ENCODE measurements around the gene B4GALNT3.

DNA sequence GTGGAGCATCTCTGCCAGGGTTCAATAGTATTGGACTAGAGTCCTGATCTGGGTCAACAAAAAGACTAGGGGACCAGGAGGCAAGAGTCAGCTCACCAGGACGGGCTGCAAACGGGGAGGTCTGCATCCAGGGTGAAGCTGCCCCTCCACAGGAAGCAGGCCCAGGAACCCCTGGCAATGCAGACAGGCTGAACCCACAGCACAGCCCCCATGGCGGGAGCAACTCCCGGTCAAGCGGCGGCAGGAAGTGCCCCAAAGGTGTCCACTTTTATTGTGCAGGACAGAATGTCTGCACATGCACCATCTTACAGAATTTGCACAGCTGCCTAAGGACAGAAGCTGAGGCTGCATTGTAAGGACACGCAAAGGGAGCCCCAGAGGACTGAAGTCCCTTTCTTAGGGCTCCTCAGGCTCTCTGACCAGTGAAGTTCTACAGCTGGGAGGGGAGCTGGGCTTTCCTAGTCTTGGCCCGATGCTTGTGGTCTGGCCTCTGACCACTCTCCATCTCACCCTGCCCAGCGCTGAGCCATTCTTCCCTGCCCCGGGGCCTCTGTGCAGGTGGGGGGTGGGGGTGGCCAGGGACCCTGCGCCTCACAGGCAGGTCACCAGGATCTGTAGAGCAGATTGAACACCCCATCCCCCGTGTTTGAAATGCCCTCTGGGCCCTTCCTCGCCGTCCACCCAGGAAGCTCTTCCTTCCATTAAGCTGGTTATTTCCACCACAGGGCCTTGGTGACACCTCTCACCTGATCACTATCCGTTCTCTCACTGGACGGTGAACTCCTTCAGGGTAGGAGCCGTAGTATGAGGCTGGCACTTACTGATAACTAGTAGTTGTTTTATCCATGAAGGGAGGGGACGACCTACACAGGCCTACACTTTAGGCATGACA lies 127.6 kb downstream of the B4GALNT3 start:
- TF ChIP-seq, protein P1, sequence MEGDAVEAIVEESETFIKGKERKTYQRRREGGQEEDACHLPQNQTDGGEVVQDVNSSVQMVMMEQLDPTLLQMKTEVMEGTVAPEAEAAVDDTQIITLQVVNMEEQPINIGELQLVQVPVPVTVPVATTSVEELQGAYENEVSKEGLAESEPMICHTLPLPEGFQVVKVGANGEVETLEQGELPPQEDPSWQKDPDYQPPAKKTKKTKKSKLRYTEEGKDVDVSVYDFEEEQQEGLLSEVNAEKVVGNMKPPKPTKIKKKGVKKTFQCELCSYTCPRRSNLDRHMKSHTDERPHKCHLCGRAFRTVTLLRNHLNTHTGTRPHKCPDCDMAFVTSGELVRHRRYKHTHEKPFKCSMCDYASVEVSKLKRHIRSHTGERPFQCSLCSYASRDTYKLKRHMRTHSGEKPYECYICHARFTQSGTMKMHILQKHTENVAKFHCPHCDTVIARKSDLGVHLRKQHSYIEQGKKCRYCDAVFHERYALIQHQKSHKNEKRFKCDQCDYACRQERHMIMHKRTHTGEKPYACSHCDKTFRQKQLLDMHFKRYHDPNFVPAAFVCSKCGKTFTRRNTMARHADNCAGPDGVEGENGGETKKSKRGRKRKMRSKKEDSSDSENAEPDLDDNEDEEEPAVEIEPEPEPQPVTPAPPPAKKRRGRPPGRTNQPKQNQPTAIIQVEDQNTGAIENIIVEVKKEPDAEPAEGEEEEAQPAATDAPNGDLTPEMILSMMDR (conservative IDR thresholded peaks at IDR 0.05 in 1 of 2, IDR thresholded peaks at IDR 0.05 in 1 of 2; ENCODE audit: low read depth in 1 of 2, low read length in 2 of 2), result no peak
- TF ChIP-seq EZH2 (IDR thresholded peaks at IDR 0.05; ENCODE audit: low read length, missing control alignments), result no peak

All from fibroblast of lung (primary cell).